AG04449 (cell line): ENCODE results near the gene BCAM.
"Not testable (repeated sequence)": the region's sequence is repeated elsewhere in the genome, so short reads cannot be mapped to it uniquely, and the experiment has no call there.

Experiments used
- CTCF ChIA-PET: fragments of 350-600 bp; formaldehyde crosslinking; extraction: SDS; loops from one replicate; lab custom pipeline; 2021; ENCODE audit warnings: antibody characterized with exemption; lab: Yijun Ruan, JAX
- POLR2A ChIA-PET: fragments of 400-600, 350-600 bp; formaldehyde crosslinking; extraction: SDS; loops from one replicate; lab custom pipeline; 2020; ENCODE audit warnings: antibody characterized with exemption, inconsistent platforms; lab: Yijun Ruan, JAX
- DNase-seq: peaks from one replicate; pipeline ENCODE4 v3.0.0-alpha.2; 2010; ENCODE audit warnings: low read depth, low spot score
- H3K4me3 ChIP-seq: 2 replicates; pipeline ENCODE4 v1.5.1; 2011; ENCODE audit warnings: low read depth, mild to moderate bottlenecking, control low read depth, low read length
- CTCF ChIP-seq: IDR thresholded peaks from one replicate; pipeline ENCODE4 v1.5.1; 2011; ENCODE audit warnings: mild to moderate bottlenecking, moderate library complexity, low read length, control low read depth, inconsistent platforms; ENCODE audit not compliant: insufficient read depth; ENCODE audit errors: missing control alignments

Gene BCAM

GRCh38 chr19:44779150-44779549 is 29.8 kb upstream of the BCAM start:
- TF ChIP-seq CTCF: no peak
- H3K4me3 ChIP-seq: no peak overlapping the region
- no peak for DNase-seq
- POLR2A ChIA-PET: no interaction called here
- CTCF ChIA-PET: interaction anchor here (1.3 to 8.5 kb wide), 4 partner anchors 9 to 56 kb away, joined by 3 to 136 read pairs (median 12); no protein-coding TSS in a partner anchor

- POLR2A ChIA-PET, DNase-seq, H3K4me3 ChIP-seq: not testable (repeated sequence)
- CTCF ChIA-PET: interaction anchor here (0.7 to 8.5 kb wide), 7 partner anchors 9 to 91 kb away, joined by 3 to 136 read pairs (median 37); partner anchors contain the start of gene NECTIN2
Observed at GRCh38 chr19:44781694-44782093, 27.2 kb upstream of the BCAM start.

GRCh38 chr19:44782729-44783128 is 26.2 kb upstream of the BCAM start:
- DNase-seq: no peak
- no peak overlapping the region for H3K4me3 ChIP-seq
- ChIA-PET CTCF (interaction anchor here (0.6 to 8.5 kb wide), 15 partner anchors 10 to 95 kb away, joined by 3 to 136 read pairs (median 16); partner anchors contain the start of gene NECTIN2), POLR2A (no interaction called here)
- no peak for TF ChIP-seq CTCF

DNA sequence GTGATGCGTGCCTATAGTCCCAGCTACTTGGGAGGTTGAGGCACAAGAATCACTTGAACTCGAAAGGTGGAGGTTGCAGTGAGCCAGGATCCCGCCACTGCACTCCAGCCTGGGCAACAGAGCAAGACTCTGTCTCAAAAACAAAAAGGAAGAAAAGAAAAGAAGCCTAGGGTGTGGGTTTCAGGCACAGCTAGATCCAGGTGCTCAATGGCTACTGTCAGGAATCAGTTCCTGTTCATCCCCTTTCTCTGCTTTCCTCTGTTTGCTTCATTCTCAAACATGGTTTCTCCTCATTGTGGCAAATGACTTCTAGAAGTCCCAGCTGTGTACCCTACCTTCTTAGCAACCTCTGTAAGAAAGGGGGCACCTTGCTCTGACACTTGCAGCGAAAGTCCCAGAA is 25.4 kb upstream of the BCAM start:
- ChIA-PET POLR2A (no interaction called here), CTCF (interaction anchor here (0.8 to 8.5 kb wide), 42 partner anchors 11 to 207 kb away, joined by 3 to 136 read pairs (median 6); partner anchors contain the start of genes BCAM and NECTIN2)
- no peak for TF ChIP-seq CTCF
- no peak overlapping the region for H3K4me3 ChIP-seq
- no peak for DNase-seq

- POLR2A ChIA-PET: no interaction called here
- no peak for TF ChIP-seq CTCF
- CTCF ChIA-PET: interaction anchor here (0.7 to 8.5 kb wide), 27 partner anchors 9 to 200 kb away, joined by 3 to 136 read pairs (median 8); partner anchors contain the start of genes APOE, BCAM and NECTIN2
- DNase-seq: no peak
- H3K4me3 ChIP-seq: no peak overlapping the region
Observed at GRCh38 chr19:44785271-44785670, 23.6 kb upstream of the BCAM start.

DNA sequence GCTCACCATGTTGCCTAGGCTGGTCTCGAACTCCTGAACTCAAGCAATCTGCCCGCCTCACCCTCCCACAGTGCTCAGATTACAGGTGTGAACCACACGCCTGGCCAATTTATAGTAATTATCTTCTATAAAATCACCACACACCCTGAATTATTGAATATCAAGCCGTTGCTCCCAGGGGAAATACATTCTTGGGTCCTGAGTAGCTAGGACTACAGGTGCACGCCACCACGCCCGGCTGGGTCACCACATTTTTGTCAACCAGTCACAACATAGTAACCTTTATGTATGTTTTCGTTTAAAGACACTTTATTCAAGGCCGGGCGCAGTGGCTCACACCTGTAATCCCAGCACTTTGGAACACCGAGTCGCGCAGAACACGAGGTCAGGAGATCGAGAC is 22.9 kb upstream of the BCAM start:
- TF ChIP-seq CTCF: no peak
- DNase-seq: no peak
- ChIA-PET POLR2A (interaction anchor here (0.6 kb wide), 1 partner anchor 66 kb away, joined by 3 read pairs; no protein-coding TSS in a partner anchor), CTCF (interaction anchor here (0.7 to 6.0 kb wide), 11 partner anchors 9 to 110 kb away, joined by 3 to 115 read pairs (median 4); partner anchors contain the start of gene NECTIN2)
- no peak overlapping the region for H3K4me3 ChIP-seq
